Measurements from ENCODE around the gene TK1.

Gene TK1

GRCh38 chr17:78184351-78184750 lies 2.5 kb downstream of the TK1 start:
- no peaks in the 10 kb centered on the region for H3K27me3 Mint-ChIP-seq (ENCODE audit: low read depth)
- peak overlapping the region; percentile 83 to 97 (median 89) for H3K27ac Mint-ChIP-seq
- TF ChIP-seq, protein P1, sequence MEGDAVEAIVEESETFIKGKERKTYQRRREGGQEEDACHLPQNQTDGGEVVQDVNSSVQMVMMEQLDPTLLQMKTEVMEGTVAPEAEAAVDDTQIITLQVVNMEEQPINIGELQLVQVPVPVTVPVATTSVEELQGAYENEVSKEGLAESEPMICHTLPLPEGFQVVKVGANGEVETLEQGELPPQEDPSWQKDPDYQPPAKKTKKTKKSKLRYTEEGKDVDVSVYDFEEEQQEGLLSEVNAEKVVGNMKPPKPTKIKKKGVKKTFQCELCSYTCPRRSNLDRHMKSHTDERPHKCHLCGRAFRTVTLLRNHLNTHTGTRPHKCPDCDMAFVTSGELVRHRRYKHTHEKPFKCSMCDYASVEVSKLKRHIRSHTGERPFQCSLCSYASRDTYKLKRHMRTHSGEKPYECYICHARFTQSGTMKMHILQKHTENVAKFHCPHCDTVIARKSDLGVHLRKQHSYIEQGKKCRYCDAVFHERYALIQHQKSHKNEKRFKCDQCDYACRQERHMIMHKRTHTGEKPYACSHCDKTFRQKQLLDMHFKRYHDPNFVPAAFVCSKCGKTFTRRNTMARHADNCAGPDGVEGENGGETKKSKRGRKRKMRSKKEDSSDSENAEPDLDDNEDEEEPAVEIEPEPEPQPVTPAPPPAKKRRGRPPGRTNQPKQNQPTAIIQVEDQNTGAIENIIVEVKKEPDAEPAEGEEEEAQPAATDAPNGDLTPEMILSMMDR (IDR thresholded peaks at IDR 0.05; ENCODE audit: unreplicated experiment in 3 of 3): no peak
- H3K4me3 Mint-ChIP-seq: peak overlapping the region; percentile 81 to 84 (median 82)
- H3K36me3 Mint-ChIP-seq (ENCODE audit: low read depth): peaks cover 26% of the 10 kb centered on the region
- peaks cover 48% of the 10 kb centered on the region for H3K4me1 Mint-ChIP-seq
- no peaks in the 10 kb centered on the region for H3K9me3 Mint-ChIP-seq

- peak overlapping the region; percentile 81 to 84 (median 82) for H3K4me3 Mint-ChIP-seq
These were observed 2.9 kb downstream of the TK1 start for GRCh38 chr17:78183916-78184315.

DNA sequence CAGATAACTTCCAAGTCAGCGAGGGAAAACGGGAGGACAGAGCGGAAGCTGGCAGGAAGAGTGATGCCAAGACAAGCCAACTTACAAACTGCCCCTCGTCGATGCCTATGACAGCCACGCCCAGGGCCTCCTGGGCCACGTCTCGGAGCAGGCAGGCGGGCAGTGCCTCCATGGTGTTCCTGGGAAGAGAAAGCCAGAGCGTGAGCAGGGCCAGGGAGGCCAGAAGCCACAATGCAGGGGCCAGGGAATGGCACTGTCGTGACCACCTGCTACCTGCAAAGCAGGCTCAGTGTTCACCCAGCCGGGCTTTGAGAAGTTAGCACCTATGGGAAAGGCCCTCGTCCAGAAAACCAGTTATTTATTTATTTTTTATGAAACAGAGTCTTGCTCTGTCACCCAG lies 4.3 kb downstream of the TK1 start:
- H3K4me1 Mint-ChIP-seq: peaks cover 50% of the 10 kb centered on the region
- H3K36me3 Mint-ChIP-seq (ENCODE audit: low read depth): peaks cover 31% of the 10 kb centered on the region
- H3K4me3 Mint-ChIP-seq: peak overlapping the region in 2 of 3 experiments; percentile 13 to 46
- peak overlapping the region in 1 of 3 experiments; percentile 79 for H3K27ac Mint-ChIP-seq
- H3K27me3 Mint-ChIP-seq (ENCODE audit: low read depth): no peaks in the 10 kb centered on the region
- TF ChIP-seq, protein P1 (IDR thresholded peaks at IDR 0.05; ENCODE audit: unreplicated experiment in 3 of 3): no peak
- H3K9me3 Mint-ChIP-seq: no peaks in the 10 kb centered on the region

More at GRCh38 chr17:78183916-78184315, 2.9 kb downstream of the TK1 start:
- Mint-ChIP-seq H3K9me3 (no peaks in the 10 kb centered on the region), H3K27ac (peak overlapping the region; percentile 83 to 97 (median 89)), H3K4me1 (peaks cover 52% of the 10 kb centered on the region), H3K36me3 (ENCODE audit: low read depth) (peaks cover 30% of the 10 kb centered on the region), H3K27me3 (ENCODE audit: low read depth) (no peaks in the 10 kb centered on the region)
- TF ChIP-seq, protein P1 (IDR thresholded peaks at IDR 0.05; ENCODE audit: unreplicated experiment in 3 of 3): no peak

GRCh38 chr17:78180508-78180907 lies 6.3 kb downstream of the TK1 start:
- Mint-ChIP-seq H3K4me3 (no peak overlapping the region), H3K27ac (peak overlapping the region in 1 of 3 experiments; percentile 15), H3K36me3 (ENCODE audit: low read depth) (peaks cover 27% of the 10 kb centered on the region), H3K27me3 (ENCODE audit: low read depth) (no peaks in the 10 kb centered on the region), H3K4me1 (peaks cover 52% of the 10 kb centered on the region), H3K9me3 (no peaks in the 10 kb centered on the region)
- TF ChIP-seq, protein P1 (IDR thresholded peaks at IDR 0.05; ENCODE audit: unreplicated experiment in 3 of 3): no peak

DNA sequence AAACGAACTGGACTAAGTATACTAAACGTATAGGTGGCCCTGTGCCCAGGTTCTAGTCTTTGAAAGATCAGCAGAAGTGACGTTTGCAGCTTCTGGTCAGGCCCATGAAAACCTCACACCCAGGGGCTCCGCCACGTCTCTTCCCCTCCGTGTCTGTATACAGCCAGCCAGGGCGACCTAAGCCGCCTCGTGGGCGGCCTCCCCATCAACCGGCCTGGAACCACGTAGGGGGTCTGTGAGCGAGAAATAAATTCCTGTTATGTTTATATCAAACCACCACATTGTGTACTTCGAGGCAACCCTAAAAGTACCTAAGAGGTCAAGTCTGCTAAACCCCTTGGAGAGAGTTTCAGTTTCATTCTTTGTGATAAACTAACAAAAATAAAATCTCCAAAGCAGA lies 6.8 kb downstream of the TK1 start:
- TF ChIP-seq, protein P1 (IDR thresholded peaks at IDR 0.05; ENCODE audit: unreplicated experiment in 3 of 3): no peak
- peaks cover 27% of the 10 kb centered on the region for H3K36me3 Mint-ChIP-seq (ENCODE audit: low read depth)
- no peaks in the 10 kb centered on the region for H3K27me3 Mint-ChIP-seq (ENCODE audit: low read depth)
- H3K9me3 Mint-ChIP-seq: no peaks in the 10 kb centered on the region
- peaks cover 53% of the 10 kb centered on the region for H3K4me1 Mint-ChIP-seq
- no peak overlapping the region for H3K4me3 Mint-ChIP-seq
- peak overlapping the region in 1 of 3 experiments; percentile 15 for H3K27ac Mint-ChIP-seq

DNA sequence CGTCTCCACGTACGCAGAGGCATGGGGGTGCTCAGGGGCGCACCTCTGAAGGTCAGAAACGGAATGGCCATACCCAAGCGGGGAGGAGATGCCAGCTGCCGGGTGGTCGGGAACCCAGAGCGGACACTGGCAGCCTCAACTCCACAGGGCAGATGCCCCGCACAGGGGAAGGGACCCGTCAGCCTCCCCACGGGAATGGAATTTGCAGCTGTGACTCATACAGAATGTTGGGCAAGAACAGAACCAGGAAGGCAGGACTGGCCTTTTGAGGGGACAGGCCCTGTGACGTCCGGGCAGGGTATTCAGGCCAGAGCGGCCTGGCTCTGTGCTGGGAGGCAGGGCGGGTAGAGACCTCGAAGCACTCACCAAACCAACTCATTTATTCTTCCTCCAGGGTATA lies 7.5 kb downstream of the TK1 start:
- peaks cover 47% of the 10 kb centered on the region for H3K4me1 Mint-ChIP-seq
- TF ChIP-seq, protein P1 (IDR thresholded peaks at IDR 0.05; ENCODE audit: unreplicated experiment in 3 of 3): no peak
- H3K4me3 Mint-ChIP-seq: no peak overlapping the region
- peak overlapping the region in 2 of 3 experiments; percentile 66 to 73 for H3K27ac Mint-ChIP-seq
- H3K9me3 Mint-ChIP-seq: no peaks in the 10 kb centered on the region
- no peaks in the 10 kb centered on the region for H3K27me3 Mint-ChIP-seq (ENCODE audit: low read depth)
- peaks cover 27% of the 10 kb centered on the region for H3K36me3 Mint-ChIP-seq (ENCODE audit: low read depth)
